IMR-90 (cell line): ENCODE results near the gene TMEM231. TPM values are rescaled to one million over a fixed set of nuclear protein-coding genes. Genes with fewer than 3 reads are reported as not detected.

Experiments used
- ATAC-seq: fragments of 200-7000 bp; cut with Tn5 transposase; 2 replicates; pipeline ENCODE4 v1.9.1; 2020; ENCODE audit warnings: low read depth, mild to moderate bottlenecking, moderate library complexity
- BruUV-seq: library from RNA; stranded (reverse); fragments of 400-500 nt; replicated peaks from 2 replicates; lab custom pipeline; 2021; lab: Mats Ljungman, UMichigan
- CTCF ChIA-PET: fragments of 300-600 bp; formaldehyde crosslinking; extraction: SDS; loops from one replicate; lab custom pipeline; 2021; ENCODE audit warnings: antibody characterized with exemption; lab: Yijun Ruan, JAX
- POLR2A ChIA-PET: fragments of 300-600 bp; sonication (Branson Sonifier 250); formaldehyde crosslinking; loops from one replicate; lab custom pipeline; 2022; ENCODE audit warnings: antibody characterized with exemption; ENCODE audit not compliant: unreplicated experiment; lab: Charles Lee
- DNase-seq: peaks from one replicate; pipeline ENCODE4 v3.0.0; 2013
- H2AFZ ChIP-seq: replicated peaks from 2 replicates; pipeline ENCODE3; 2013; ENCODE audit warnings: low read length, mild to moderate bottlenecking; ENCODE audit not compliant: poor library complexity
- H2AK5ac ChIP-seq: 2 replicates; pipeline ENCODE4 v1.6.1; 2013; ENCODE audit warnings: low read depth, low read length, inconsistent platforms
- H2AK9ac ChIP-seq: replicated peaks from 2 replicates; pipeline ENCODE3; 2013; ENCODE audit warnings: mild to moderate bottlenecking, low read depth, low read length, moderate library complexity; ENCODE audit not compliant: poor library complexity
- H2BK120ac ChIP-seq: 2 replicates; pipeline ENCODE4 v1.6.1; 2013; ENCODE audit warnings: low read depth, low read length, inconsistent platforms
- H2BK15ac ChIP-seq: 3 replicates; pipeline ENCODE4 v1.6.1; 2013; ENCODE audit warnings: low read depth, low read length, inconsistent platforms
- H2BK20ac ChIP-seq: 2 replicates; pipeline ENCODE4 v1.6.1; 2013; ENCODE audit warnings: low read depth, mild to moderate bottlenecking, inconsistent platforms, low read length, moderate library complexity
- H2BK5ac ChIP-seq: 2 replicates; pipeline ENCODE4 v1.6.1; 2013; ENCODE audit warnings: mild to moderate bottlenecking, low read depth, low read length, inconsistent platforms; ENCODE audit not compliant: poor library complexity, severe bottlenecking
- H3K14ac ChIP-seq: replicated peaks from 2 replicates; pipeline ENCODE4 v1.6.1; 2013; ENCODE audit warnings: low read depth, low read length, inconsistent platforms
- H3K18ac ChIP-seq: 2 replicates; pipeline ENCODE4 v1.6.1; 2013; ENCODE audit warnings: low read depth, low read length, control low read depth
- H3K23ac ChIP-seq: 2 replicates; pipeline ENCODE4 v1.6.1; 2013; ENCODE audit warnings: low read depth, low read length, inconsistent platforms
- H3K27ac ChIP-seq: 2 replicates; pipeline ENCODE4 v1.5.1; 2013; ENCODE audit warnings: mild to moderate bottlenecking, control low read depth, low read length; ENCODE audit not compliant: insufficient read depth
- H3K27me3 ChIP-seq: 2 replicates; pipeline ENCODE4 v1.6.1; 2013; ENCODE audit warnings: low read length; ENCODE audit not compliant: control insufficient read depth, insufficient read depth
- H3K36me3 ChIP-seq: 2 replicates; pipeline ENCODE4 v1.6.1; 2013; ENCODE audit warnings: low read length, mixed read lengths; ENCODE audit not compliant: control insufficient read depth, insufficient read depth
- H3K4ac ChIP-seq: 2 replicates; pipeline ENCODE4 v1.6.1; 2013; ENCODE audit warnings: low read depth, low read length, inconsistent platforms
- H3K4me1 ChIP-seq: 2 replicates; pipeline ENCODE4 v1.6.1; 2013; ENCODE audit warnings: low read length, mixed read lengths; ENCODE audit not compliant: control insufficient read depth, insufficient read depth
- H3K4me2 ChIP-seq: 2 replicates; pipeline ENCODE4 v1.6.1; 2013; ENCODE audit warnings: low read depth, mild to moderate bottlenecking, control low read depth, low read length, moderate library complexity
- H3K4me3 ChIP-seq: 2 replicates; pipeline ENCODE4 v1.5.1; 2013; ENCODE audit warnings: low read depth, mild to moderate bottlenecking, control low read depth, low read length, moderate library complexity; ENCODE audit not compliant: insufficient read depth
- H3K56ac ChIP-seq: 2 replicates; pipeline ENCODE4 v1.6.1; 2013; ENCODE audit warnings: low read length, inconsistent platforms; ENCODE audit not compliant: insufficient read depth; ENCODE audit errors: extremely low read depth
- H3K79me1 ChIP-seq, 2 experiments: 2 replicates each; pipeline ENCODE4 v1.6.1; 2013; ENCODE audit warnings: low read length in 2 of 2, inconsistent platforms in 1 of 2, low read depth in 1 of 2
- H3K9ac ChIP-seq: 2 replicates; pipeline ENCODE4 v1.6.1; 2013; ENCODE audit warnings: low read depth, low read length, control low read depth
- H3K9me1 ChIP-seq: 2 replicates; pipeline ENCODE4 v1.6.1; 2013; ENCODE audit warnings: low read length, inconsistent platforms; ENCODE audit not compliant: insufficient read depth
- H3K9me3 ChIP-seq: 2 replicates; pipeline ENCODE4 v1.6.1; 2013; ENCODE audit warnings: low read length; ENCODE audit not compliant: control insufficient read depth, insufficient read depth
- H4K20me1 ChIP-seq: 2 replicates; pipeline ENCODE4 v1.6.1; 2013; ENCODE audit warnings: low read length, inconsistent platforms; ENCODE audit not compliant: insufficient read depth
- H4K5ac ChIP-seq: 2 replicates; pipeline ENCODE4 v1.6.1; 2013; ENCODE audit warnings: mild to moderate bottlenecking, low read depth, low read length, control low read depth
- H4K8ac ChIP-seq, 2 experiments: 2 replicates each; pipeline ENCODE4 v1.6.1; 2013; ENCODE audit warnings: low read depth in 2 of 2, low read length in 2 of 2, control low read depth in 1 of 2, inconsistent platforms in 1 of 2
- H4K91ac ChIP-seq: 2 replicates; pipeline ENCODE4 v1.6.1; 2013; ENCODE audit warnings: low read depth, low read length, inconsistent platforms; ENCODE audit not compliant: insufficient read depth
- MAZ ChIP-seq: IDR thresholded peaks from 2 replicates; pipeline ENCODE4 v1.6.1; 2012; ENCODE audit warnings: low read depth, mild to moderate bottlenecking, low read length, improper control_type of control experiment, moderate library complexity, borderline replicate concordance
- WGBS, 2 experiments: methylation state at CpG; one replicate each; pipeline versions ENCODE4 v1.1.5 to v1.1.7; 2013; ENCODE audit warnings: missing lambda C conversion rate in 2 of 2; ENCODE audit not compliant: insufficient read length in 1 of 2; ENCODE audit errors: extremely low coverage in 2 of 2; 5-methylcytosine and 5-hydroxymethylcytosine counted together
- dilution Hi-C: fragments of 300-500 bp; cut with HindIII; formaldehyde crosslinking; loops from one replicate; pipeline ENCODE4 v1.14.3; 2018; ENCODE audit warnings: low sequenced_read_pairs; ENCODE audit not compliant: unreplicated experiment
- in situ Hi-C: fragments of 300-500 bp; cut with MboI; formaldehyde crosslinking; loops from 3 replicates; pipeline ENCODE4 v1.14.3; 2019; ENCODE audit warnings: low sequenced_read_pairs, inconsistent platforms, mixed read lengths
- intact Hi-C: fragments of 100-400 bp; cut with micrococcal nuclease; formaldehyde crosslinking; loops from 2 replicates; pipeline ENCODE4 v1.10.0; 2022
- polyA plus RNA-seq, 3 experiments: library from polyadenylated mRNA; depleted of rRNA; stranded (reverse); fragments of >200 nt; gene quantifications; 2 replicates each; pipeline ENCODE4 v1.2.3, GENCODE V29; 2012; ENCODE audit warnings: low replicate concordance in 1 of 3
- total RNA-seq: library from RNA; depleted of rRNA; stranded (reverse); fragments of >200 nt; gene quantifications from 2 replicates; pipeline ENCODE4 v1.2.3, GENCODE V29; 2012
- TF ChIP-seq, protein P1 (sequence below): conservative IDR thresholded peaks from 2 replicates; pipeline ENCODE4 v1.5.1; 2012; ENCODE audit warnings: mild to moderate bottlenecking, low read depth, low read length, improper control_type of control experiment

The TMEM231 gene
- total and polyA plus RNA-seq, 2 of the 4 experiments (the other 2 are of a cell fraction) = 10.6 to 15.4 TPM

DNA sequence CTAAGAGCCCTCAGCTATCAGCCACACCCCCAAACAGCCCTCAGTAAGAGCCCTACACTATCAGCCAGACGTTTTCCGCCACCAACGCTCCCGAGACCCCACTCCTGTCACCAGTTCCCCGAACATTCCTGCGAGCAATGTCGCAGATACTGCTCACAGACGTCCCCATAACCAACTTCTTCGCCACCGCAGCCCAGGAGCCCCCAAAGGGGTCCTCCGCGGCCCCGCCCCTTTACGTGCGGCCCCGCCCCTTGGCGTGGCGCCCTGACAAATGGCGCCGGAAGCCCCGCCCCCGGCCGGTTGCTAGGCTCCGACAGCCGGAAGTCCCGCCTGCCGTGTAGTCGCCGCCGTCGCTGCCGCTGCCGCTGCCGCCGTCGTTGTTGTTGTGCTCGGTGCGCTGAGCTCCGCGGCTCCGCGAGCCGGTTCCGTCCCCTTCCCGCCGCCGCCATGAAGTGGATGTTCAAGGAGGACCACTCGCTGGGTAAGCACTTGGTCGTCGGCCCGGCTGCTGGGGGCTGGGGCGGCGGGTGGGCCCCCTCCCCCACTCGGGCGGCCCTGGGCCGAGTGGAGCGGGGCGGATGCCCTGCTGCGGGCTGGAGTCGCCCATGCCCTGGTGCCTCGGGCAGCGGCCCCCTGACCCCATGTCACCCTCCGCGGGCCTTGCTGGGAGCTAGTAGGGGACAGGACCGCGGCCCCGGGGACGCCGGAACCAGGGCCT, 10.1 kb upstream of the TMEM231 start, which contains the start of gene GABARAPL2:
GABARAPL2 (plus strand) TSS at position 340 of the 718 bp plus-strand sequence; CDS start at position 448, 108 bp downstream.
- Histone ChIP-seq H2BK20ac (peak within 1 kb of the TSS; percentile 69; the same call in 1 of the 2 replicates), H2AK5ac (peak within 1 kb of the TSS; percentile 15; the same call in 1 of the 2 replicates), H4K20me1 (peaks cover 20% of the 10 kb centered on the region), H2BK15ac (peak within 1 kb of the TSS; percentile 49; the same call in 2 of the 3 replicates), H2AK9ac (peak within 1 kb of the TSS; percentile 53), H3K27ac (peak within 1 kb of the TSS; percentile 83), H3K14ac (peak within 1 kb of the TSS; percentile 88), H3K4me3 (peak within 1 kb of the TSS; percentile 54), H3K36me3 (peaks cover 26% of the 10 kb centered on the region), H2AFZ (peak within 1 kb of the TSS; percentile 99), H3K18ac (no peak within 1 kb of the TSS; the same call in 1 of the 2 replicates), H3K9ac (peak within 1 kb of the TSS; percentile 81), H2BK120ac (peak within 1 kb of the TSS; percentile 63; the same call in 1 of the 2 replicates), H3K79me1 (peaks cover 28 to 50% of the 10 kb centered on the region in 2 experiments), H3K4me2 (peak within 1 kb of the TSS; percentile 95), H3K9me3 (no peaks in the 10 kb centered on the region), H4K8ac (peak within 1 kb of the TSS; percentile 10 to 94), H3K23ac (peak within 1 kb of the TSS; percentile 58; the same call in 1 of the 2 replicates), H3K27me3 (no peaks in the 10 kb centered on the region; the same call in 1 of the 2 replicates), H4K91ac (no peak within 1 kb of the TSS; the same call in none of the 2 replicates), H3K9me1 (peaks cover 14% of the 10 kb centered on the region), H3K56ac (peak within 1 kb of the TSS; percentile 58; the same call in 1 of the 2 replicates), H3K4ac (peak within 1 kb of the TSS; percentile 76), H2BK5ac (peak within 1 kb of the TSS; percentile 65), H3K4me1 (peaks cover 4% of the 10 kb centered on the region; the same call in 1 of the 2 replicates), H4K5ac (peak within 1 kb of the TSS; percentile 10)
- WGBS, 2 experiments = 0% methylated on average over 13 of the region's 69 CpGs; no CpG with 5 or more reads in 1 of the 2 experiments
- DNase-seq (peak; percentile 56), ATAC-seq (peak; percentile 89)
- TF ChIP-seq, protein P1, sequence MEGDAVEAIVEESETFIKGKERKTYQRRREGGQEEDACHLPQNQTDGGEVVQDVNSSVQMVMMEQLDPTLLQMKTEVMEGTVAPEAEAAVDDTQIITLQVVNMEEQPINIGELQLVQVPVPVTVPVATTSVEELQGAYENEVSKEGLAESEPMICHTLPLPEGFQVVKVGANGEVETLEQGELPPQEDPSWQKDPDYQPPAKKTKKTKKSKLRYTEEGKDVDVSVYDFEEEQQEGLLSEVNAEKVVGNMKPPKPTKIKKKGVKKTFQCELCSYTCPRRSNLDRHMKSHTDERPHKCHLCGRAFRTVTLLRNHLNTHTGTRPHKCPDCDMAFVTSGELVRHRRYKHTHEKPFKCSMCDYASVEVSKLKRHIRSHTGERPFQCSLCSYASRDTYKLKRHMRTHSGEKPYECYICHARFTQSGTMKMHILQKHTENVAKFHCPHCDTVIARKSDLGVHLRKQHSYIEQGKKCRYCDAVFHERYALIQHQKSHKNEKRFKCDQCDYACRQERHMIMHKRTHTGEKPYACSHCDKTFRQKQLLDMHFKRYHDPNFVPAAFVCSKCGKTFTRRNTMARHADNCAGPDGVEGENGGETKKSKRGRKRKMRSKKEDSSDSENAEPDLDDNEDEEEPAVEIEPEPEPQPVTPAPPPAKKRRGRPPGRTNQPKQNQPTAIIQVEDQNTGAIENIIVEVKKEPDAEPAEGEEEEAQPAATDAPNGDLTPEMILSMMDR = no peak
- TF ChIP-seq MAZ = peak; percentile 59; the same call in 1 of the 2 replicates
- dilution Hi-C loops = no loop called here
- intact Hi-C loops = loop anchor here (1.0 to 5.0 kb wide), 2 partner anchors 49 to 94 kb away; no protein-coding TSS in a partner anchor
- no TSS peak for BruUV-seq
- CTCF ChIA-PET = no interaction called here
- POLR2A ChIA-PET = interaction anchor here (0.5 kb wide), 1 partner anchor 185 kb away, joined by 5 read pairs; no protein-coding TSS in a partner anchor
- in situ Hi-C loops = no loop called here
